ENCODE results near the gene GON7. TPM values are rescaled to one million over a fixed set of nuclear protein-coding genes. Genes with fewer than 3 reads are reported as not detected.
"Not testable (repeated sequence)": the region's sequence is repeated elsewhere in the genome, so short reads cannot be mapped to it uniquely, and the experiment has no call there.

GON7 gene
- 10 to 100 TPM; 20.6 to 23.7 (median 22.7) TPM for polyA plus RNA-seq (ENCODE audit: insufficient read length in 4 of 4)

GRCh38 chr14:93206793-93207467, at the start of gene GON7, which contains the start of gene UBR7:
Gene GON7, minus strand, starts transcription at chr14:93207065. Its CDS starts 28 bp downstream, at chr14:93207037.
Gene UBR7, plus strand, starts transcription at chr14:93207256. Its CDS starts 36 bp downstream, at chr14:93207292.
- peak; percentile 91 to 95 (median 93) for DNase-seq (ENCODE audit: low read depth in 4 of 4, low spot score in 3 of 4)

GRCh38 chr14:93249128-93249831, 42.4 kb upstream of the GON7 start:
- no peak for DNase-seq (ENCODE audit: low read depth in 4 of 4, low spot score in 3 of 4)

- no peak for DNase-seq (ENCODE audit: low read depth in 4 of 4, low spot score in 3 of 4)
These were observed 39.7 kb upstream of the GON7 start for GRCh38 chr14:93246534-93246933.

GRCh38 chr14:93245764-93246420, 39.0 kb upstream of the GON7 start:
- DNase-seq (ENCODE audit: low read depth in 4 of 4, low spot score in 3 of 4): no peak

GRCh38 chr14:93240678-93241000, 33.8 kb upstream of the GON7 start:
- no peak for DNase-seq (ENCODE audit: low read depth in 4 of 4, low spot score in 3 of 4)

GRCh38 chr14:93239869-93240677, 33.2 kb upstream of the GON7 start:
- no peak for DNase-seq (ENCODE audit: low read depth in 4 of 4, low spot score in 3 of 4)

- DNase-seq (ENCODE audit: low read depth in 4 of 4, low spot score in 3 of 4): no peak
These were observed 27.9 kb upstream of the GON7 start for GRCh38 chr14:93234798-93235197.

GRCh38 chr14:93233078-93233477, 26.2 kb upstream of the GON7 start:
- DNase-seq (ENCODE audit: low read depth in 4 of 4, low spot score in 3 of 4): not testable (repeated sequence)

GRCh38 chr14:93232159-93232558, 25.3 kb upstream of the GON7 start:
- no peak for DNase-seq (ENCODE audit: low read depth in 4 of 4, low spot score in 3 of 4)

- DNase-seq (ENCODE audit: low read depth in 4 of 4, low spot score in 3 of 4): peak in 1 of 4 donors; percentile 15
These were observed 24.5 kb upstream of the GON7 start for GRCh38 chr14:93231129-93231979.

- no peak for DNase-seq (ENCODE audit: low read depth in 4 of 4, low spot score in 3 of 4)
These were observed 23.7 kb upstream of the GON7 start for GRCh38 chr14:93230539-93230938.

GRCh38 chr14:93228550-93228949, 21.7 kb upstream of the GON7 start:
- DNase-seq (ENCODE audit: low read depth in 4 of 4, low spot score in 3 of 4): no peak

- DNase-seq (ENCODE audit: low read depth in 4 of 4, low spot score in 3 of 4): no peak
These were observed 16.7 kb upstream of the GON7 start for GRCh38 chr14:93223565-93223964.

- DNase-seq (ENCODE audit: low read depth in 4 of 4, low spot score in 3 of 4): no peak
These were observed 13.6 kb upstream of the GON7 start for GRCh38 chr14:93220509-93220908.

- DNase-seq (ENCODE audit: low read depth in 4 of 4, low spot score in 3 of 4): peak in 2 of 4 donors; percentile 28 to 40
These were observed 12.3 kb upstream of the GON7 start for GRCh38 chr14:93219103-93219726.

GRCh38 chr14:93214598-93214997, 7.7 kb upstream of the GON7 start:
- no peak for DNase-seq (ENCODE audit: low read depth in 4 of 4, low spot score in 3 of 4)

- DNase-seq (ENCODE audit: low read depth in 4 of 4, low spot score in 3 of 4): no peak
These were observed 5.6 kb upstream of the GON7 start for GRCh38 chr14:93212432-93212831.

- peak in 2 of 4 donors; percentile 27 to 33 for DNase-seq (ENCODE audit: low read depth in 4 of 4, low spot score in 3 of 4)
These were observed 823 bp upstream of the GON7 start for GRCh38 chr14:93207468-93208308.
